Measurements from ENCODE around the gene CPTP. TPM values are rescaled to one million over a fixed set of nuclear protein-coding genes. Genes with fewer than 3 reads are reported as not detected.

The CPTP gene
- total and polyA plus RNA-seq, 2 of the 13 experiments (the other 11 are each of a cell fraction or from before 2014, with no cell fraction given) = 5.5 to 9.3 TPM

DNA sequence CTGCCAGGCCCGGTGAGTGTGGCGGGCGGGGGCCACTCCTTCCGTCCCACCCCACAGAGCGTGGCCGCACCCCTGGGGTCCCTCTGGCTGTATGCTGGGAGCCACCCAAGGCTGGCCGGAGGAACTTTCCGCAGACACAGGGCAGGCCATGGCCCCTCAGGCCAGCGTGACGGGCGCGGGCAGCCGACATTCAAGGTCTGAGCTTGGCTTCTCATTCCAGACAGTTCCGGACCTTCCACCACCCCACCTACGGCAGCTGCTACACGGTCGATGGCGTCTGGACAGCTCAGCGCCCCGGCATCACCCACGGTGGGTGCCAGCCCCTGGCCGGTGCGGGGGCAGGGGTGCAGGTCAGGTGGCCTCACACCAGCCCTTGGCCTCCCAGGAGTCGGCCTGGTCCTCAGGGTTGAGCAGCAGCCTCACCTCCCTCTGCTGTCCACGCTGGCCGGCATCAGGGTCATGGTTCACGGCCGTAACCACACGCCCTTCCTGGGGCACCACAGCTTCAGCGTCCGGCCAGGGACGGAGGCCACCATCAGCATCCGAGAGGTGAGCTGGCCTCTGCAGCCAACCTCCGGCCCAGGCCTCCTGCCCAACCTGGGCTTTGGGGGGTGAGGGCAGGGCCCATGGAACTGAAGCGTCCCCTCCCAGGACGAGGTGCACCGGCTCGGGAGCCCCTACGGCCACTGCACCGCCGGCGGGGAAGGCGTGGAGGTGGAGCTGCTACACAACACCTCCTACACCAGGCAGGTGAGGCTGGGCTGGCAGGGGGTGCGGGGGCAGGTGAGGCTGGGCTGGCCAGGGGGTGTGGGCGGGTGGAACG is 37.1 kb upstream of the CPTP start (continued):
- TF ChIP-seq REXO4 (CRISPR knock-in tag; IDR thresholded peaks at IDR 0.05; ENCODE audit: borderline replicate concordance) (no peak), PRMT3 (CRISPR knock-in tag; IDR thresholded peaks at IDR 0.05; ENCODE audit: borderline replicate concordance, low read depth) (no peak), ZSCAN9 (CRISPR knock-in tag; IDR thresholded peaks at IDR 0.05; ENCODE audit: borderline replicate concordance) (no peak), MTERF4 (CRISPR knock-in tag; IDR thresholded peaks at IDR 0.05) (no peak), BCL6 (CRISPR knock-in tag; IDR thresholded peaks at IDR 0.05) (0 out of 2 replicates have a peak, but pooled peaks have one; percentile 20), GABPB1 (CRISPR knock-in tag; IDR thresholded peaks at IDR 0.05) (peak; percentile 73), ZBTB38 (CRISPR knock-in tag; IDR thresholded peaks at IDR 0.05) (peak; percentile 84)
- TF ChIP-seq, protein P1, sequence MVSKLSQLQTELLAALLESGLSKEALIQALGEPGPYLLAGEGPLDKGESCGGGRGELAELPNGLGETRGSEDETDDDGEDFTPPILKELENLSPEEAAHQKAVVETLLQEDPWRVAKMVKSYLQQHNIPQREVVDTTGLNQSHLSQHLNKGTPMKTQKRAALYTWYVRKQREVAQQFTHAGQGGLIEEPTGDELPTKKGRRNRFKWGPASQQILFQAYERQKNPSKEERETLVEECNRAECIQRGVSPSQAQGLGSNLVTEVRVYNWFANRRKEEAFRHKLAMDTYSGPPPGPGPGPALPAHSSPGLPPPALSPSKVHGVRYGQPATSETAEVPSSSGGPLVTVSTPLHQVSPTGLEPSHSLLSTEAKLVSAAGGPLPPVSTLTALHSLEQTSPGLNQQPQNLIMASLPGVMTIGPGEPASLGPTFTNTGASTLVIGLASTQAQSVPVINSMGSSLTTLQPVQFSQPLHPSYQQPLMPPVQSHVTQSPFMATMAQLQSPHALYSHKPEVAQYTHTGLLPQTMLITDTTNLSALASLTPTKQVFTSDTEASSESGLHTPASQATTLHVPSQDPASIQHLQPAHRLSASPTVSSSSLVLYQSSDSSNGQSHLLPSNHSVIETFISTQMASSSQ (IDR thresholded peaks at IDR 0.05; ENCODE audit: low read depth) = no peak
- TF ChIP-seq, protein P1 (CRISPR knock-in tag; IDR thresholded peaks at IDR 0.05; ENCODE audit: borderline replicate concordance) = 0 out of 2 replicates have a peak, but pooled peaks have one; percentile 52
- TF ChIP-seq, protein P2, sequence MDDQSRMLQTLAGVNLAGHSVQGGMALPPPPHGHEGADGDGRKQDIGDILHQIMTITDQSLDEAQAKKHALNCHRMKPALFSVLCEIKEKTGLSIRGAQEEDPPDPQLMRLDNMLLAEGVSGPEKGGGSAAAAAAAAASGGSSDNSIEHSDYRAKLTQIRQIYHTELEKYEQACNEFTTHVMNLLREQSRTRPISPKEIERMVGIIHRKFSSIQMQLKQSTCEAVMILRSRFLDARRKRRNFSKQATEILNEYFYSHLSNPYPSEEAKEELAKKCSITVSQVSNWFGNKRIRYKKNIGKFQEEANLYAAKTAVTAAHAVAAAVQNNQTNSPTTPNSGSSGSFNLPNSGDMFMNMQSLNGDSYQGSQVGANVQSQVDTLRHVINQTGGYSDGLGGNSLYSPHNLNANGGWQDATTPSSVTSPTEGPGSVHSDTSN (CRISPR knock-in tag; IDR thresholded peaks at IDR 0.05; ENCODE audit: borderline replicate concordance) = no peak
- TF ChIP-seq, protein P3, sequence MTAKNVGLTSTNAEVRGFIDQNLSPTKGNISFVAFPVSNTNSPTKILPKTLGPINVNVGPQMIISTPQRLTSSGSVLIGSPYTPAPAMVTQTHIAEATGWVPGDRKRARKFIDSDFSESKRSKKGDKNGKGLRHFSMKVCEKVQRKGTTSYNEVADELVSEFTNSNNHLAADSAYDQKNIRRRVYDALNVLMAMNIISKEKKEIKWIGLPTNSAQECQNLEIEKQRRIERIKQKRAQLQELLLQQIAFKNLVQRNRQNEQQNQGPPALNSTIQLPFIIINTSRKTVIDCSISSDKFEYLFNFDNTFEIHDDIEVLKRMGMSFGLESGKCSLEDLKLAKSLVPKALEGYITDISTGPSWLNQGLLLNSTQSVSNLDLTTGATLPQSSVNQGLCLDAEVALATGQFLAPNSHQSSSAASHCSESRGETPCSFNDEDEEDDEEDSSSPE (CRISPR knock-in tag; IDR thresholded peaks at IDR 0.05) = 0 out of 2 replicates have a peak, but pooled peaks have one; percentile 22
